Psoas muscle (tissue), 8 donors: ENCODE data around the gene ARHGDIA. TPM values are rescaled to one million over a fixed set of nuclear protein-coding genes. Genes with fewer than 3 reads are reported as not detected.

Experiments used
- ATAC-seq, 4 donors: fragments of 200-7000 bp; cut with Tn5 transposase; one replicate each; pipeline ENCODE4 v1.9.1; 2020; ENCODE audit warnings: moderate library complexity in 3 of 4, mild to moderate bottlenecking in 2 of 4
- DNase-seq, 2 donors: peaks; one replicate each; pipeline ENCODE4 v3.0.0-alpha.2; 2020
- H3K27ac ChIP-seq: fragments of 200-600 bp; one replicate; pipeline ENCODE4 v1.8.0; 2022
- H3K27me3 ChIP-seq, 3 donors: fragments of 200-600 bp in 1 of 3; one replicate each; pipeline versions ENCODE4 v1.6.1 to v1.8.0; 2013 to 2022; ENCODE audit warnings: low read length in 2 of 3, mild to moderate bottlenecking in 2 of 3, moderate library complexity in 1 of 3; ENCODE audit not compliant: insufficient read depth in 3 of 3
- H3K36me3 ChIP-seq, 2 donors: fragments of 200-600 bp in 1 of 2; one replicate each; pipeline versions ENCODE4 v1.6.1 to v1.8.0; 2013 to 2022; ENCODE audit warnings: low read depth in 1 of 2, mild to moderate bottlenecking in 1 of 2, moderate library complexity in 1 of 2; ENCODE audit not compliant: insufficient read depth in 1 of 2
- H3K4me1 ChIP-seq: fragments of 200-600 bp; one replicate; pipeline ENCODE4 v1.8.0; 2022
- H3K4me3 ChIP-seq: fragments of 200-600 bp; one replicate; pipeline ENCODE4 v1.8.0; 2022; ENCODE audit warnings: mild to moderate bottlenecking
- H3K9me3 ChIP-seq: fragments of 200-600 bp; one replicate; pipeline ENCODE4 v1.8.0; 2022
- CTCF ChIP-seq: fragments of 200-600 bp; IDR thresholded peaks from one replicate; pipeline ENCODE4 v1.8.0; 2022; ENCODE audit warnings: antibody characterized with exemption
- WGBS, 3 donors: extraction: QIAGEN DNeasy Blood & Tissue Kit; methylation state at CpG; one replicate each; pipeline versions ENCODE4 v1.1.6 to v1.1.7; 2013; 5-methylcytosine and 5-hydroxymethylcytosine counted together
- intact Hi-C, 2 donors: fragments of 100-400 bp; cut with DNase I; formaldehyde crosslinking; loops; one replicate each; pipeline versions ENCODE4 v1.11.0 to v1.14.2; 2022
- polyA plus RNA-seq, 3 donors: library from polyadenylated mRNA; stranded (reverse); fragments of 200-250 nt; gene quantifications; one replicate each; pipeline ENCODE4 v1.2.3, GENCODE V29; 2013
- total RNA-seq, 4 donors: library from RNA; stranded (reverse); fragmentation: NEBNext Ultra II Directional in 2 of 4; extraction: Animal tissue kit (Norgen Biotek cat#: 25700) in 2 of 4; gene quantifications; one replicate each; pipeline versions ENCODE4 v1.2.1 to v1.2.4, GENCODE V29; 2021 to 2023
- donor health status: healthy with polysubstance abuse.
- donor health status: DM: no; HTN: no; CAD: no; lungs with moderate emphysema.
- donor health status: Bipolar disorder and iron deficiency.
- donor health status: healthy.
- donor health status: DM: yes; HTN: yes; CAD: no.
- donor health status: DM: no; HTN: no; CAD: no.
- donor health status: DM: no; HTN: no; CAD: no.
- donor health status: DM: yes; HTN: yes; CAD: no.

ARHGDIA gene
- total and polyA plus RNA-seq, 7 donors: 79.1 to 268 (median 149) TPM

- WGBS, 3 donors: 16 to 23% (median 18%) methylated on average over 17 of the region's 17 CpGs
- H3K4me1 ChIP-seq: peaks cover 70% of the 10 kb centered on the region
- H3K27ac ChIP-seq: peak overlapping the region; percentile 98
- ATAC-seq (no peak), DNase-seq (no peak)
- H3K36me3 ChIP-seq: peaks cover 3 to 15% of the 10 kb centered on the region in 2 donors
- H3K9me3 ChIP-seq: no peaks in the 10 kb centered on the region
- H3K4me3 ChIP-seq: peak overlapping the region; percentile 20
- intact Hi-C loops: no loop called here
- no peak for TF ChIP-seq CTCF
- no peaks in the 10 kb centered on the region for H3K27me3 ChIP-seq
These were observed 32.3 kb downstream of the ARHGDIA start for GRCh38 chr17:81838753-81839255.

- H3K4me3 ChIP-seq: no peak overlapping the region
- intact Hi-C loops: no loop called here
- H3K27ac ChIP-seq: peak overlapping the region; percentile 98
- H3K9me3 ChIP-seq: no peaks in the 10 kb centered on the region
- WGBS, 3 donors: 30 to 62% (median 34%) methylated on average over 9 of the region's 9 CpGs
- no peaks in the 10 kb centered on the region for H3K27me3 ChIP-seq
- H3K36me3 ChIP-seq: peaks cover 0 to 9% of the 10 kb centered on the region in 2 donors
- DNase-seq: peak; percentile 61 to 86
- no peak for TF ChIP-seq CTCF
- peaks cover 60% of the 10 kb centered on the region for H3K4me1 ChIP-seq
- ATAC-seq: peak; percentile 31 to 50 (median 40)
These were observed 33.5 kb downstream of the ARHGDIA start for GRCh38 chr17:81837641-81838040.

DNA sequence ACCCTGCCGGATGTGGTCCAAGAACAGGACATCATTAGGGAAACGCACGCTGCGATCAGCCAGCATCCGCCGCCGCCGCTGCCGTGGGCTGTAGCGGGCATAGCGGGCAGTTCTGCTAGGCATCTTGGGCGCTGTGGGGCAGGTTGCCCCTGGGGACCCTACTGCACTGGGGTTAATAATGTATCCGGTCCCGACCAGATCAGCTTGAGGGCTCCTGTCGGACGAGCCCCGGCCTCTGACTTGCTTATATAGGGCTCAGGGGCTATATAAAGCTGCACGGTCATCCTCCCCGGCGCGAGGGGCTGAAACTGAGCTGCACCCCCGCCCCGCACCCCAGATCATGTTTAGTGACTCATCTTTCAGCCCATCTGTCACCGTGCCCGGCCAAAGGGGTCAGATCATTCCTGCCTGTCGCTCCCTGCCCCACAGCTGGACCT lies 36.3 kb downstream of the ARHGDIA start, which contains the start of gene PPP1R27:
PPP1R27 (minus strand) TSS at position 220 of the 437 bp plus-strand sequence; CDS start at position 123, 97 bp downstream.
- Histone ChIP-seq H3K27ac (peak within 1 kb of the TSS; percentile 98), H3K27me3 (no peaks in the 10 kb centered on the region), H3K36me3 (peaks cover 0 to 9% of the 10 kb centered on the region in 2 donors), H3K9me3 (no peaks in the 10 kb centered on the region), H3K4me3 (peak within 1 kb of the TSS; percentile 72), H3K4me1 (peaks cover 38% of the 10 kb centered on the region)
- ATAC-seq (peak; percentile 52 to 69 (median 66)), DNase-seq (peak; percentile 90 to 97)
- WGBS, 3 donors: 30 to 59% (median 30%) methylated on average over 26 of the region's 26 CpGs
- no peak for TF ChIP-seq CTCF
- intact Hi-C loops: loop anchor here in 1 of 2 donors (2.0 kb wide), 1 partner anchor 26 kb away; the partner anchor contains the start of gene P4HB

DNA sequence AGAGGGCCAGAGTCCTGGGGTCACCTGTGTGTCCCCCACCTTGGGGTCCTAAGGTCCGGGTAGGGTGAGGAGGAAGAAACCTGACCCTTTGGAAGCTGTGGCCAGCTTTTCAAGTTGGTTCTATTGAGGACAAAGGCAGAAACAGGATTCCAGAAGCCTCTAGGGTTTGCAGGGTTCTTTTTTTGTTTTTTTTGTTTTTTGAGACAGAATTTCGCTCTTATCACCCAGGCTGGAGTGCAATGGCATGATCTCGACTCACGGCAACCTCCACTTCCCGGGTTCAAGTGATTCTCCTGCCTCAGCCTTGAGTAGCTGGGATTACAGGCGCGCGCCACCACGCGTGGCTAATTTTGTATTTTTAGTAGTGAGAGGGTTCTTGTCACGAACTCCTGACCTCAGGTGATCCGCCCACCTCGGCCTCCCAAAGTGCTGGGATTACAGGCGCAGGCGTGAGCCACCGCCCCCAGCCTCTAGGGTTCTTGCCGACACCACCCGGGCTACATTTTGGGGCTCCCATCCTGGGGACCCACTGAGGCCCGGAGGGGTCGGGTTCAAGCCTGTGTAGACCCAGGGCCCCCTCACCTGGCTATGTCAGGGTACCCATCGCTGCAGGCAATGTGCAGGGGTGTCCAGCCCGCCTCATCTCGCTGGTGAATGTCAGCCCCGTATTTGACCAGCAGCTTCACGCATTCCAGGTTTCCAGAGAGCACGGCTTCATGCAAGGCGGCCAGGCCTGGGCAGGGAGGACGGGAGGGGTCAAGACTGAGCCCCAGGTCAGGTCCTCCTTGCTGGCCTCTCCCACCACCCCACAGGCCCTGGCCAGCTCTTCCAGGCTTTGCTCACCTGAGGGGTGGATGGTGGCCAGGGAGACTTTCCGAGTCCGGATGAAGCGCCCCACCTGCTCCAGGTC lies 37.0 kb downstream of the ARHGDIA start:
- TF ChIP-seq CTCF: no peak
- Histone ChIP-seq H3K27me3 (no peaks in the 10 kb centered on the region), H3K36me3 (peaks cover 0 to 9% of the 10 kb centered on the region in 2 donors), H3K4me3 (peak overlapping the region; percentile 72), H3K27ac (peak overlapping the region; percentile 98), H3K9me3 (no peaks in the 10 kb centered on the region), H3K4me1 (peaks cover 31% of the 10 kb centered on the region)
- intact Hi-C loops: loop anchor here in 1 of 2 donors (2.0 kb wide), 1 partner anchor 27 kb away; the partner anchor contains the start of gene P4HB
- 33 to 47% (median 36%) methylated on average over 31 of the region's 31 CpGs for WGBS, 3 donors
- DNase-seq: peak in 1 of 2 donors; percentile 75
- peak; percentile 2 to 18 (median 8) for ATAC-seq
